ENCODE measurements around the gene UGGT1.
A peak's percentile ranks its signal among the peaks of the same experiment; 100 is the strongest.

Gene UGGT1, protein sequence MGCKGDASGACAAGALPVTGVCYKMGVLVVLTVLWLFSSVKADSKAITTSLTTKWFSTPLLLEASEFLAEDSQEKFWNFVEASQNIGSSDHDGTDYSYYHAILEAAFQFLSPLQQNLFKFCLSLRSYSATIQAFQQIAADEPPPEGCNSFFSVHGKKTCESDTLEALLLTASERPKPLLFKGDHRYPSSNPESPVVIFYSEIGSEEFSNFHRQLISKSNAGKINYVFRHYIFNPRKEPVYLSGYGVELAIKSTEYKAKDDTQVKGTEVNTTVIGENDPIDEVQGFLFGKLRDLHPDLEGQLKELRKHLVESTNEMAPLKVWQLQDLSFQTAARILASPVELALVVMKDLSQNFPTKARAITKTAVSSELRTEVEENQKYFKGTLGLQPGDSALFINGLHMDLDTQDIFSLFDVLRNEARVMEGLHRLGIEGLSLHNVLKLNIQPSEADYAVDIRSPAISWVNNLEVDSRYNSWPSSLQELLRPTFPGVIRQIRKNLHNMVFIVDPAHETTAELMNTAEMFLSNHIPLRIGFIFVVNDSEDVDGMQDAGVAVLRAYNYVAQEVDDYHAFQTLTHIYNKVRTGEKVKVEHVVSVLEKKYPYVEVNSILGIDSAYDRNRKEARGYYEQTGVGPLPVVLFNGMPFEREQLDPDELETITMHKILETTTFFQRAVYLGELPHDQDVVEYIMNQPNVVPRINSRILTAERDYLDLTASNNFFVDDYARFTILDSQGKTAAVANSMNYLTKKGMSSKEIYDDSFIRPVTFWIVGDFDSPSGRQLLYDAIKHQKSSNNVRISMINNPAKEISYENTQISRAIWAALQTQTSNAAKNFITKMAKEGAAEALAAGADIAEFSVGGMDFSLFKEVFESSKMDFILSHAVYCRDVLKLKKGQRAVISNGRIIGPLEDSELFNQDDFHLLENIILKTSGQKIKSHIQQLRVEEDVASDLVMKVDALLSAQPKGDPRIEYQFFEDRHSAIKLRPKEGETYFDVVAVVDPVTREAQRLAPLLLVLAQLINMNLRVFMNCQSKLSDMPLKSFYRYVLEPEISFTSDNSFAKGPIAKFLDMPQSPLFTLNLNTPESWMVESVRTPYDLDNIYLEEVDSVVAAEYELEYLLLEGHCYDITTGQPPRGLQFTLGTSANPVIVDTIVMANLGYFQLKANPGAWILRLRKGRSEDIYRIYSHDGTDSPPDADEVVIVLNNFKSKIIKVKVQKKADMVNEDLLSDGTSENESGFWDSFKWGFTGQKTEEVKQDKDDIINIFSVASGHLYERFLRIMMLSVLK (N-terminal part only)

GRCh38 chr2:128090945-128091725 is at the start of gene UGGT1:
UGGT1 (plus strand) TSS chr2:128091200; CDS start chr2:128091358, 158 bp downstream.
- peak; percentile 82 for DNase-seq (ENCODE audit: insufficient read length, low spot score)
- TF ChIP-seq, protein P1, sequence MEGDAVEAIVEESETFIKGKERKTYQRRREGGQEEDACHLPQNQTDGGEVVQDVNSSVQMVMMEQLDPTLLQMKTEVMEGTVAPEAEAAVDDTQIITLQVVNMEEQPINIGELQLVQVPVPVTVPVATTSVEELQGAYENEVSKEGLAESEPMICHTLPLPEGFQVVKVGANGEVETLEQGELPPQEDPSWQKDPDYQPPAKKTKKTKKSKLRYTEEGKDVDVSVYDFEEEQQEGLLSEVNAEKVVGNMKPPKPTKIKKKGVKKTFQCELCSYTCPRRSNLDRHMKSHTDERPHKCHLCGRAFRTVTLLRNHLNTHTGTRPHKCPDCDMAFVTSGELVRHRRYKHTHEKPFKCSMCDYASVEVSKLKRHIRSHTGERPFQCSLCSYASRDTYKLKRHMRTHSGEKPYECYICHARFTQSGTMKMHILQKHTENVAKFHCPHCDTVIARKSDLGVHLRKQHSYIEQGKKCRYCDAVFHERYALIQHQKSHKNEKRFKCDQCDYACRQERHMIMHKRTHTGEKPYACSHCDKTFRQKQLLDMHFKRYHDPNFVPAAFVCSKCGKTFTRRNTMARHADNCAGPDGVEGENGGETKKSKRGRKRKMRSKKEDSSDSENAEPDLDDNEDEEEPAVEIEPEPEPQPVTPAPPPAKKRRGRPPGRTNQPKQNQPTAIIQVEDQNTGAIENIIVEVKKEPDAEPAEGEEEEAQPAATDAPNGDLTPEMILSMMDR (IDR thresholded peaks at IDR 0.05; ENCODE audit: insufficient read depth, missing control alignments): no peak
- no peak for FAIRE-seq

DNA sequence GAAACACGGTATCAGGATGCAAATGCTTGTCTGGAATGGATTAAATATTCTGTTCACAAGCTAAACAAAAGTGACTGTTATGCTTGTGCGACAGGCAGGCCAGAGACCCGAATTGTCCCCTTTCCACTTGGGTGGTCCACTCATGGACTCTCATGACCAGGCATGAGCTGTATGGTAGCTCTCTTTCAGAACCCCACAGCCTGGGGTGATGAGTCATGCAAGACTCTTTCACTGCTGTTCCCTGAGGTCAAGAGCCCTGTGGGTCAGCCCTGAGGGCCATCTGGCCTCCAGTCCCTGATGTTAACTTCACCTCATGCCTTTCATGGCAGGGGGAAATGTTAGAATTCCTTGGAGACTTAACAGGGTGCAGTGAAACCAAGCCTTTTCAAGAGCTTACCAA is 49.4 kb upstream of the UGGT1 start:
- FAIRE-seq: no peak
- DNase-seq (ENCODE audit: insufficient read length, low spot score): no peak
- TF ChIP-seq, protein P1 (IDR thresholded peaks at IDR 0.05; ENCODE audit: insufficient read depth, missing control alignments): no peak

GRCh38 chr2:128043041-128043440 is 48.0 kb upstream of the UGGT1 start:
- no peak for DNase-seq (ENCODE audit: insufficient read length, low spot score)
- FAIRE-seq: no peak
- TF ChIP-seq, protein P1 (IDR thresholded peaks at IDR 0.05; ENCODE audit: insufficient read depth, missing control alignments): no peak

DNA sequence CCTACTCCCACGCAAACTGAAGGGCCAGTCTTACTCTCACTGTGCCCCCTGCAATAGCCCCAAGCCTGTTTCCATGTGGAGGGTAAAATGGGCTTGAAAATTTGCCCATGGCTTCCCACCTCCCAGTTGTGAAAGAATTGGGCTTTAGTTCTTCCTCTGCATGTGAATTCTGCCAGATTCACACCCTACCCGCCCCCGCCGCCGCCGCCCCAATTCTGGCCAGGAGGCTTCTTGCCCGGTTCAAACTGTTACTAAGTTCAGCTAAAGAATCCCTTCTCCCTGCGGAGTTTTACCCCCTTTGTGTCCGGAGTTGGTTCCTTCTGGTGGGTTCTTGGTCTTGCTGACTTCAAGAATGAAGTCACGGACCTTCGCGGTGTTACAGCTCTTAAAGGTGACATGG is 37.7 kb upstream of the UGGT1 start:
- no peak for FAIRE-seq
- DNase-seq (ENCODE audit: insufficient read length, low spot score): no peak
- TF ChIP-seq, protein P1 (IDR thresholded peaks at IDR 0.05; ENCODE audit: insufficient read depth, missing control alignments): no peak

GRCh38 chr2:128054104-128054885 is 36.7 kb upstream of the UGGT1 start:
- FAIRE-seq: no peak
- TF ChIP-seq, protein P1 (IDR thresholded peaks at IDR 0.05; ENCODE audit: insufficient read depth, missing control alignments): no peak

More at GRCh38 chr2:128054104-128054885, 36.7 kb upstream of the UGGT1 start:
- DNase-seq (ENCODE audit: insufficient read length, low spot score): no peak
